Ovary (tissue), 3 donors: ENCODE results near the gene DDR2.

Experiments
- POLR2A ChIP-seq: fragments of 450-650 bp; IDR thresholded peaks from one replicate; pipeline ENCODE4 v1.6.1; 2017; ENCODE audit warnings: antibody characterized with exemption, mild to moderate bottlenecking, moderate library complexity
- TF ChIP-seq, protein P1 (sequence below), 3 donors: fragments of 450-650 bp in 2 of 3; fragments of 200-600 bp in 1 of 3; IDR thresholded peaks; one replicate each; pipeline versions ENCODE4 v1.5.1 to v1.8.0; 2016 to 2022; ENCODE audit warnings: antibody characterized with exemption in 3 of 3, mild to moderate bottlenecking in 1 of 3
- donor health status: DM: no; HTN: no; CAD: no.

DNA sequence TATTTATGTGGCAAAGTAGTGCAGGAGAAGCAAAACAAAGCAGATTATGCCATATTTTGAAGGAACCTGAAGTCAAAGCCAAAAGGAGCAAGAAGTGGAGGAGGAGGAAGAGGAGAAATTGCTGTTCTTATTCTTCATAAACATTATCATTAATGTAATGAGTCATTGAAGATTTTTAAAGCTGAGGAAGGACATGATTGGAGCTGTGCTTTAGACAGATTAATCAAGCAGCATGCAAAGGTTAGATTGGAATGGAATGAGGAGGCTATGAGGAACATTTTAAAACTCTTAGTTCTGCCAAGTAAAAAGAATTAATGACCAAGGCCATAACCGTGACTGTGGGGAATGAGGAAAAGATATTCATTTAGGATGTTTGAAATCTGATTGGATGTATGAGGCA, 125.2 kb downstream of the DDR2 start:
- no peak for TF ChIP-seq POLR2A
- TF ChIP-seq, protein P1, sequence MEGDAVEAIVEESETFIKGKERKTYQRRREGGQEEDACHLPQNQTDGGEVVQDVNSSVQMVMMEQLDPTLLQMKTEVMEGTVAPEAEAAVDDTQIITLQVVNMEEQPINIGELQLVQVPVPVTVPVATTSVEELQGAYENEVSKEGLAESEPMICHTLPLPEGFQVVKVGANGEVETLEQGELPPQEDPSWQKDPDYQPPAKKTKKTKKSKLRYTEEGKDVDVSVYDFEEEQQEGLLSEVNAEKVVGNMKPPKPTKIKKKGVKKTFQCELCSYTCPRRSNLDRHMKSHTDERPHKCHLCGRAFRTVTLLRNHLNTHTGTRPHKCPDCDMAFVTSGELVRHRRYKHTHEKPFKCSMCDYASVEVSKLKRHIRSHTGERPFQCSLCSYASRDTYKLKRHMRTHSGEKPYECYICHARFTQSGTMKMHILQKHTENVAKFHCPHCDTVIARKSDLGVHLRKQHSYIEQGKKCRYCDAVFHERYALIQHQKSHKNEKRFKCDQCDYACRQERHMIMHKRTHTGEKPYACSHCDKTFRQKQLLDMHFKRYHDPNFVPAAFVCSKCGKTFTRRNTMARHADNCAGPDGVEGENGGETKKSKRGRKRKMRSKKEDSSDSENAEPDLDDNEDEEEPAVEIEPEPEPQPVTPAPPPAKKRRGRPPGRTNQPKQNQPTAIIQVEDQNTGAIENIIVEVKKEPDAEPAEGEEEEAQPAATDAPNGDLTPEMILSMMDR (IDR thresholded peaks at IDR 0.05), result no peak
